Thoracic aorta (tissue), 2 donors: ENCODE results near the gene CHRNE. TPM values are rescaled to one million over a fixed set of nuclear protein-coding genes. Genes with fewer than 3 reads are reported as not detected.
"Not testable (repeated sequence)": the region's sequence is repeated elsewhere in the genome, so short reads cannot be mapped to it uniquely, and the experiment has no call there.

Experiments
- ATAC-seq: fragments of 150-250 bp; one replicate; pipeline ENCODE4 v1.8.0; 2017; ENCODE audit warnings: low read depth; ENCODE audit not compliant: insufficient number of reproducible peaks, low FRiP score
- DNase-seq: peaks from one replicate; pipeline ENCODE4 v3.0.0-alpha.2; 2020; ENCODE audit warnings: low spot score
- H3K27ac ChIP-seq, 2 donors: fragments of 200-600 bp; sonication (generic); 1 replicate in 1 of 2; 2 replicates in 1 of 2; pipeline ENCODE4 v1.5.1; 2016; ENCODE audit warnings: mild to moderate bottlenecking in 2 of 2, moderate library complexity in 2 of 2
- H3K27me3 ChIP-seq: fragments of 200-600 bp; sonication (generic); replicated peaks from 2 replicates; pipeline ENCODE4 v1.6.0; 2016; ENCODE audit warnings: mild to moderate bottlenecking; ENCODE audit not compliant: insufficient read depth
- H3K36me3 ChIP-seq: fragments of 200-600 bp; sonication (generic); one replicate; pipeline ENCODE4 v1.5.1; 2016
- H3K4me1 ChIP-seq, 2 donors: fragments of 200-600 bp; sonication (generic); 1 replicate in 1 of 2; 2 replicates in 1 of 2; pipeline versions ENCODE4 v1.5.1 to v1.6.0; 2016; ENCODE audit warnings: low read depth in 2 of 2, mild to moderate bottlenecking in 1 of 2; ENCODE audit not compliant: control insufficient read depth in 1 of 2
- H3K4me3 ChIP-seq: fragments of 200-600 bp; sonication (generic); 2 replicates; pipeline ENCODE4 v1.5.1; 2016; ENCODE audit warnings: mild to moderate bottlenecking
- H3K9me3 ChIP-seq: fragments of 200-600 bp; sonication (generic); 2 replicates; pipeline ENCODE4 v1.5.1; 2016
- total RNA-seq, 2 donors: library from RNA; depleted of rRNA; stranded (reverse); fragments of >200 nt; gene quantifications; one replicate each; pipeline versions ENCODE4 v1.1.0 to v1.2.3, GENCODE V29; 2016
- TF ChIP-seq, protein P1 (sequence below): fragments of 200-600 bp; sonication (generic); IDR thresholded peaks from one replicate; pipeline ENCODE4 v1.5.1; 2019; ENCODE audit warnings: antibody characterized with exemption

Gene CHRNE
- total RNA-seq, 2 donors from 2014 or later = 4.1 TPM; not detected in 1

DNA sequence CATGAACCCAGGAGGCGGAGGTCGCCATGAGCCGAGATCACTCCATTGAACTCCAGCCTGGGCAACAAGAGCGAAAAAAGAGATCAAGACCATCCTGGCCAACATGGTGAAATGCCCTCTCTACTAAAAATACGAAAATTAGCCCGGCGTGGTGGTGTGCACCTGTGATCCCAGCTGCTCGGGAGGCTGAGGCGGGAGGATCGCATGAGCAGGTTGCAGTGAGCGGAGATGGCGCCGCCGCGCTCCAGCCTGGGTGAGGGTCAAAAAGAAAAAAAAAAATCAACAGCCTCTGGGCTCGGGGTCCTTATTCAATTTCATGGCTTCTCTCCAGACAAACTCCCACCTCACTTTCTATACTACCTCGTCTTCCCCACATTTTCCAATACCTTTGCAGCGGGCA lies 26.0 kb upstream of the CHRNE start:
- Histone ChIP-seq H3K27me3 (no peaks in the 10 kb centered on the region), H3K9me3 (no peaks in the 10 kb centered on the region), H3K4me3 (no peak overlapping the region), H3K4me1 (peaks cover 0 to 1% of the 10 kb centered on the region in 2 donors), H3K36me3 (no peaks in the 10 kb centered on the region), H3K27ac (no peak overlapping the region)
- ATAC-seq (no peak), DNase-seq (no peak)
- TF ChIP-seq, protein P1, sequence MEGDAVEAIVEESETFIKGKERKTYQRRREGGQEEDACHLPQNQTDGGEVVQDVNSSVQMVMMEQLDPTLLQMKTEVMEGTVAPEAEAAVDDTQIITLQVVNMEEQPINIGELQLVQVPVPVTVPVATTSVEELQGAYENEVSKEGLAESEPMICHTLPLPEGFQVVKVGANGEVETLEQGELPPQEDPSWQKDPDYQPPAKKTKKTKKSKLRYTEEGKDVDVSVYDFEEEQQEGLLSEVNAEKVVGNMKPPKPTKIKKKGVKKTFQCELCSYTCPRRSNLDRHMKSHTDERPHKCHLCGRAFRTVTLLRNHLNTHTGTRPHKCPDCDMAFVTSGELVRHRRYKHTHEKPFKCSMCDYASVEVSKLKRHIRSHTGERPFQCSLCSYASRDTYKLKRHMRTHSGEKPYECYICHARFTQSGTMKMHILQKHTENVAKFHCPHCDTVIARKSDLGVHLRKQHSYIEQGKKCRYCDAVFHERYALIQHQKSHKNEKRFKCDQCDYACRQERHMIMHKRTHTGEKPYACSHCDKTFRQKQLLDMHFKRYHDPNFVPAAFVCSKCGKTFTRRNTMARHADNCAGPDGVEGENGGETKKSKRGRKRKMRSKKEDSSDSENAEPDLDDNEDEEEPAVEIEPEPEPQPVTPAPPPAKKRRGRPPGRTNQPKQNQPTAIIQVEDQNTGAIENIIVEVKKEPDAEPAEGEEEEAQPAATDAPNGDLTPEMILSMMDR = no peak

DNA sequence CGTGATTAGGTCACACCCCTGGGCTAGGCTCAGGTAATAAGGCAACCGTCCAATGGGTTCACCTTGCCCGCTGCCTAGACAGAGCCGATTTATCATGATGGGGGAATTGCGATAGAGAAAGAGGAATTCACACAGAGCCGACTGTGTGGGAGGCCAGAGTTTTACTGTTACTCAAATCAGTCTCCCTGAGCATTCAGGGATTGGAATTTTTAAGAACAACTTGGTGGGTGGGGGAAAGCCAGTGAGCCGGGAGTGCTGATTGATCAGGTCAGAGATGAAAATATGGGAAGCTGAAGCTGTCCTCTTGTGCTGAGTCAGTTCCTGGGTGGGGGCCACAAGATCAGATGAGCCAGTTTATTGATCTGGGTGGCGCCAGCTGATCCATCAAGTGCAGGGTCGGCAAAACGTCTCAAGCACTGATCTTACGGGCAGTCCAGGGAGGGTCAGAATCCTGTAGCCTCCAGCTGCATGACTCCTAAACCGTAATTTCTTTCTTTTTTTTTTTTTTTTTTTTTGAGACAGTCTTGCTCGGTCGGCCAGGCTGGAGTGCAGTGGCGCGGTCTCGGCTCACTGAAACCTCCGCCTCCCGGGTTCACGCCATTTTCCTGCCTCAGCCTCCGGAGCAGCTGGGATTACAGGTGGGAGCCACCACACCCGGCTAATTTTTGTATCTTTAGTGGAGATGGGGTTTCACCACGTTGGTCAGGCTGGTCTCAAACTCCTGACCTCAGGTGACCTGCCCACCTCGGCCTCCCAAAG lies 23.9 kb upstream of the CHRNE start:
- not testable (repeated sequence) for H3K4me3 ChIP-seq, H3K27ac ChIP-seq, ATAC-seq, H3K27me3 ChIP-seq, DNase-seq, H3K36me3 ChIP-seq, H3K9me3 ChIP-seq, H3K4me1 ChIP-seq

DNA sequence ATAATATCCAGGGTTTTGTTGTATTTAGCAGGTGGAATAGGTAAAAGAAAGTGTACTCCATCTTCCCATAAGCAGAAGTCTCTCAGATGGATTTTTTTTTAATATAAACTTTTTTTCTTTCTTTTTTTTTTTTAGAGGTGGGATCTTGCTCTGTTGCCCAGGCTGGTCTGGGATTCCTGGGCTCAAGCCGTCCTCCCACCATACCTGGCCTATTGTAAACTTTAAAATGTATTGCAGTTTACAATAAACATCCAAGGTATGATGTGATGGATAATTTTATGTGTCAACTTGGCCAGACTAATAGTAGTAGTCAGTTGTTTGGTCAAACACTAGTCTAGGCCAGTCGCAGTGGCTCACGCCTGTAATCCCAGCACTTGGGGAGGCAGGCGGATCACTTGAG lies 18.4 kb upstream of the CHRNE start:
- Histone ChIP-seq H3K27ac (no peak overlapping the region), H3K4me1 (no peaks in the 10 kb centered on the region), H3K9me3 (no peaks in the 10 kb centered on the region), H3K36me3 (no peaks in the 10 kb centered on the region), H3K27me3 (no peaks in the 10 kb centered on the region), H3K4me3 (no peak overlapping the region)
- TF ChIP-seq, protein P1 = no peak
- DNase-seq (no peak), ATAC-seq (no peak)

- Histone ChIP-seq H3K9me3 (no peaks in the 10 kb centered on the region), H3K27me3 (no peaks in the 10 kb centered on the region), H3K4me3 (no peak overlapping the region), H3K4me1 (no peaks in the 10 kb centered on the region), H3K27ac (no peak overlapping the region), H3K36me3 (no peaks in the 10 kb centered on the region)
- TF ChIP-seq, protein P1 = no peak
- DNase-seq (no peak), ATAC-seq (no peak)
Measured at GRCh38 chr17:4920351-4921048, 17.6 kb upstream of the CHRNE start.

DNA sequence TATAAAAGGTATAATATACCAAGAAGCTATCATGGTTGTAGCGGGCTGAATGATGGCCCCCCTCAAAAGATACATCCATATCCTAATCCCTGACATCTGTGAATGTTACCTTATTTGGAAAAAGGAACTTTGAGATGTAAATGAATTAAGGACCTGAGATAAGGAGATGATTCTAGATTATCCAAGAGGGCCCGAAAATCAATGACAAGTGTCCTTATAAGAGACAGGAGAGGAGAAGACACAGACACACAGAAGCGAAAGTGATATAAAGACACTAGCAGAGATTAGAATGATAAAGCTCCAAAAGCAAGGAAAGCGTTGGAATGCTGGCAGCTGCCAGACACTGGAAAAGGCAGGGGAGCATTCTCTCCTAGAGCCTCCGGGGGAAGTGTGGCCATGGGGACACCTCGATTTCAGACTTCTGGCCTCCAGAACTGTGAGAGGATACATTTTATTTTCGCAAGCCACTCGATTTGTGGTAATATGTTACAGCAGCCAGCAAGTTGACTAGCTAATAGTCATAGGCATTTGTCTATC lies 16.7 kb upstream of the CHRNE start:
- Histone ChIP-seq H3K9me3 (no peaks in the 10 kb centered on the region), H3K27ac (no peak overlapping the region), H3K4me3 (no peak overlapping the region), H3K27me3 (no peaks in the 10 kb centered on the region), H3K36me3 (no peaks in the 10 kb centered on the region), H3K4me1 (no peaks in the 10 kb centered on the region)
- DNase-seq (no peak), ATAC-seq (no peak)
- TF ChIP-seq, protein P1 = no peak

- not testable (repeated sequence) for DNase-seq, H3K9me3 ChIP-seq
Measured at GRCh38 chr17:4914551-4914950, 11.7 kb upstream of the CHRNE start.

More at GRCh38 chr17:4914551-4914950, 11.7 kb upstream of the CHRNE start:
- not testable (repeated sequence) for H3K4me1 ChIP-seq, H3K27ac ChIP-seq, H3K27me3 ChIP-seq, ATAC-seq, H3K4me3 ChIP-seq, H3K36me3 ChIP-seq
